ENCODE measurements around the gene NOB1. TPM values are rescaled to one million over a fixed set of nuclear protein-coding genes. Genes with fewer than 3 reads are reported as not detected.
A peak's percentile ranks its signal among the peaks of the same experiment; 100 is the strongest.

NOB1 gene
- total and polyA plus RNA-seq, 3 experiments from 2014 or later = 43.5 to 137 (median 129) TPM

DNA sequence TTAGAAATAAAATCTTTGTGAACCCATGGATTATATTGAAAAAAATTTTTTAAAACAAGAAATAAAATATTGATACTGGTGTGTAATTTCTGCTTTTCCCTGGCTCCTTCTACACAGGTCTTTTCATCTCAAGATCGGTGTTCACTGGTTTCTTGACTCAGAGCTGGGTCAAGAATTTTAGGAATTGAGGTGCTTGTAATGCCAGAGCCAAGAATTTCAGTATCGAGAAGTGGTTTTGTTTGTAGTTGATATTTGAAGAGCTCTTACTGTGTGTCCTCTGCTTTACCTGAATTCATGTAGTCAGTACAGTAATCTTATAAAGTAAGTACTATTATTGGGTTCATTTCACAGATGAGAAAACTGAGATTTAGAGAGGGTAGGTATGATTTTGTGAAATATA is 14.7 kb upstream of the NOB1 start:
- Histone ChIP-seq H3K4me3 (ENCODE audit: low read length) (no peak overlapping the region), H3K27me3 (ENCODE audit: insufficient read depth, low read length, poor library complexity, severe bottlenecking) (no peaks in the 10 kb centered on the region), H3K27ac (ENCODE audit: low read depth, low read length) (no peak overlapping the region), H3K9me3 (ENCODE audit: low read length) (no peaks in the 10 kb centered on the region), H3K36me3 (ENCODE audit: insufficient read depth, low read length) (no peaks in the 10 kb centered on the region), H3K4me1 (ENCODE audit: insufficient read depth, low read length) (peaks cover 9% of the 10 kb centered on the region)
- H3K4me3 Mint-ChIP-seq = no peak overlapping the region
- peaks cover 0 to 9% (median 1%) of the 10 kb centered on the region in 3 donors for H3K36me3 Mint-ChIP-seq
- H3K27me3 Mint-ChIP-seq = no peaks in the 10 kb centered on the region
- peak overlapping the region in 1 of 8 donors; percentile 64 for H3K27ac Mint-ChIP-seq
- no peaks in the 10 kb centered on the region for H3K9me3 Mint-ChIP-seq
- ChIA-PET CTCF (interaction anchor here (0.7 to 3.3 kb wide), 3 partner anchors 15 to 454 kb away, joined by 3 to 11 read pairs (median 3); partner anchors contain the start of gene NOB1), POLR2A (interaction anchor here (0.7 kb wide), 1 partner anchor 205 kb away, joined by 5 read pairs; no protein-coding TSS in a partner anchor)
- DNase-seq = no peak
- peaks cover 44 to 78% (median 66%) of the 10 kb centered on the region in 3 donors for H3K4me1 Mint-ChIP-seq

- H3K27ac Mint-ChIP-seq = peak overlapping the region in 2 of 8 donors; percentile 1 to 48
- CTCF ChIA-PET = interaction anchor here (1.2 to 3.3 kb wide), 2 partner anchors 14 to 58 kb away, joined by 3 to 11 read pairs; partner anchors contain the start of gene NOB1
These were observed 13.9 kb upstream of the NOB1 start for GRCh38 chr16:69768666-69769065.

DNA sequence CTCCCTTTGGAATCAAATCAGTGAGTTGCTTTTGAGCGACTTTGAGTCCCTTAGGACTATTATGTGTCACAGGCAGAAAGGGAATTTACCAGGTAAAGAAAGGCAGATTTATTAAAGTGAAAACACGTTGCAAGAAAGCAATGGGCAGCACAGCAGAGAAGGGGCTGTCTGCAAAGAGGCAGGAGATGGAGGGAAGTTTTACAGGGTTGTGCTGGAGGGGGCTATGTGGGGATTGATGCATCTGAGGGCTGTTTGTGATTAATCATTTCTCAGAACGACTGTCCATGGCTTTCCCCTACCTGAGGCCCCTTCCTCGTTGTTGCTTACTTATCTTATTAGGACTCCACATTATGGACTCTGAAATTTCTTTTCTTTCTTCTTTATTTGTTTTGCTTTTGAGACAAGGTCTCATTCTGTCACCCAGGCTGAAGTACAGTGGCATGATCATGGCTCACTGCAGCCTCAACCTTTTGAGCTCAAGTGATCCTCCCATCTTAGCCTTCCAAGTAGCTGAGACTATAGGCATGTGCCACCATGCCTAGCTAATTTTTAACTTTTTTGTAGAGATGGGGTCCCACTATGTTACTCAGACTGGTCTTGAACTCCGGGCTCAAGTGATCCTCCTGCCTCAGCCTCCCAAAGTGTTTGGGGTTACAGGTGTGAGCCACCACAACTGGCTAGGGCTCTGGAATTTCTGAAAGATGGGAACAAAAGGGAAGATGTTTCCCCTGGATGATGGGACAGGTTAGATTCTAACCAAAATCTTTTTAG is 12.9 kb upstream of the NOB1 start:
- H3K27me3 Mint-ChIP-seq = no peaks in the 10 kb centered on the region
- no peak for DNase-seq
- peaks cover 42 to 76% (median 66%) of the 10 kb centered on the region in 3 donors for H3K4me1 Mint-ChIP-seq
- Histone ChIP-seq H3K4me3 (ENCODE audit: low read length) (no peak overlapping the region), H3K36me3 (ENCODE audit: insufficient read depth, low read length) (no peaks in the 10 kb centered on the region), H3K27me3 (ENCODE audit: insufficient read depth, low read length, poor library complexity, severe bottlenecking) (no peaks in the 10 kb centered on the region), H3K27ac (ENCODE audit: low read depth, low read length) (no peak overlapping the region), H3K4me1 (ENCODE audit: insufficient read depth, low read length) (peaks cover 16% of the 10 kb centered on the region), H3K9me3 (ENCODE audit: low read length) (no peaks in the 10 kb centered on the region)
- no peak overlapping the region for H3K4me3 Mint-ChIP-seq
- peaks cover 0 to 6% (median 1%) of the 10 kb centered on the region in 3 donors for H3K36me3 Mint-ChIP-seq
- ChIA-PET CTCF (interaction anchor here (3.3 kb wide), 1 partner anchor 13 kb away, joined by 11 read pairs; the partner anchor contains the start of gene NOB1), POLR2A (interaction anchor here (0.6 kb wide), 1 partner anchor 116 kb away, joined by 6 read pairs; no protein-coding TSS in a partner anchor)
- H3K27ac Mint-ChIP-seq = peak overlapping the region in 5 of 8 donors; percentile 1 to 72 (median 24)
- no peaks in the 10 kb centered on the region for H3K9me3 Mint-ChIP-seq

More at GRCh38 chr16:69768666-69769065, 13.9 kb upstream of the NOB1 start:
- H3K4me3 ChIP-seq (ENCODE audit: low read length) = no peak overlapping the region
- POLR2A ChIA-PET = no interaction called here
- H3K9me3 ChIP-seq (ENCODE audit: low read length) = no peaks in the 10 kb centered on the region
- H3K36me3 ChIP-seq (ENCODE audit: insufficient read depth, low read length) = no peaks in the 10 kb centered on the region
- Mint-ChIP-seq H3K4me1 (peaks cover 41 to 75% (median 66%) of the 10 kb centered on the region in 3 donors), H3K9me3 (no peaks in the 10 kb centered on the region), H3K36me3 (peaks cover 0 to 4% (median 1%) of the 10 kb centered on the region in 3 donors), H3K4me3 (no peak overlapping the region), H3K27me3 (no peaks in the 10 kb centered on the region)
- no peak for DNase-seq
- no peaks in the 10 kb centered on the region for H3K27me3 ChIP-seq (ENCODE audit: insufficient read depth, low read length, poor library complexity, severe bottlenecking)
- H3K27ac ChIP-seq (ENCODE audit: low read depth, low read length) = no peak overlapping the region
- peaks cover 11% of the 10 kb centered on the region for H3K4me1 ChIP-seq (ENCODE audit: insufficient read depth, low read length)

DNA sequence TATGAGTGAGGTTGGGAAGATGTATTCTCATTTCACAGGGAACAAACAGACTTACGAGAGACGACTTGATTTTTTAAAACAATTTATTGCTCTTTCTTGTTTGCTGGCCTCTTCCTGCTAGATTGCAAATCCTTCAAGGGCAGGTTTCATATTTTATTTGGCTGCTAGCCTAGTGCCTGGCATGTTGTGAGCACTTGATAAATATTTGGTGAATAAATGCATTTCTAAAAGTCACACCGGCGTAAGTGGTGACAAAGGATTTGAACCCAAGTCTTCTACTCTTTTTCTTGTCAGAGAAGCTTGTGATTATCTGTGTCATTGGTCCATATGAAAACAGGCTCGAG is 8.8 kb upstream of the NOB1 start:
- H3K4me1 Mint-ChIP-seq = peaks cover 39 to 58% (median 50%) of the 10 kb centered on the region in 3 donors
- no peaks in the 10 kb centered on the region for H3K9me3 Mint-ChIP-seq
- no peaks in the 10 kb centered on the region for H3K36me3 ChIP-seq (ENCODE audit: insufficient read depth, low read length)
- H3K4me1 ChIP-seq (ENCODE audit: insufficient read depth, low read length) = peaks cover 21% of the 10 kb centered on the region
- POLR2A ChIA-PET = interaction anchor here (0.6 to 1.6 kb wide), 5 partner anchors 9 to 37 kb away, joined by 3 to 7 read pairs (median 3); partner anchors contain the start of genes NOB1 and NQO1
- H3K36me3 Mint-ChIP-seq = peaks cover 0 to 11% (median 1%) of the 10 kb centered on the region in 3 donors
- H3K27ac ChIP-seq (ENCODE audit: low read depth, low read length) = peak overlapping the region; percentile 77
- DNase-seq = no peak
- peak overlapping the region; percentile 79 for H3K4me3 ChIP-seq (ENCODE audit: low read length)
- H3K27ac Mint-ChIP-seq = peak overlapping the region; percentile 90 to 97 (median 92)
- no peaks in the 10 kb centered on the region for H3K27me3 Mint-ChIP-seq
- H3K4me3 Mint-ChIP-seq = peak overlapping the region; percentile 91 to 95 (median 93)
- no peaks in the 10 kb centered on the region for H3K9me3 ChIP-seq (ENCODE audit: low read length)
- H3K27me3 ChIP-seq (ENCODE audit: insufficient read depth, low read length, poor library complexity, severe bottlenecking) = no peaks in the 10 kb centered on the region
- CTCF ChIA-PET = interaction anchor here (1.4 to 1.8 kb wide), 4 partner anchors 8 to 54 kb away, joined by 3 to 7 read pairs (median 6); partner anchors contain the start of gene NOB1

GRCh38 chr16:69762814-69763598 is 8.3 kb upstream of the NOB1 start:
- peak overlapping the region; percentile 90 to 97 (median 92) for H3K27ac Mint-ChIP-seq
- Histone ChIP-seq H3K4me3 (ENCODE audit: low read length) (peak overlapping the region; percentile 79), H3K4me1 (ENCODE audit: insufficient read depth, low read length) (peaks cover 21% of the 10 kb centered on the region), H3K36me3 (ENCODE audit: insufficient read depth, low read length) (no peaks in the 10 kb centered on the region), H3K27ac (ENCODE audit: low read depth, low read length) (peak overlapping the region; percentile 77), H3K9me3 (ENCODE audit: low read length) (no peaks in the 10 kb centered on the region), H3K27me3 (ENCODE audit: insufficient read depth, low read length, poor library complexity, severe bottlenecking) (no peaks in the 10 kb centered on the region)
- peaks cover 0 to 1% of the 10 kb centered on the region in 2 donors for H3K27me3 Mint-ChIP-seq
- peaks cover 0 to 11% (median 1%) of the 10 kb centered on the region in 3 donors for H3K36me3 Mint-ChIP-seq
- H3K9me3 Mint-ChIP-seq = no peaks in the 10 kb centered on the region
- H3K4me3 Mint-ChIP-seq = peak overlapping the region; percentile 91 to 95 (median 93)
- peaks cover 39 to 57% (median 48%) of the 10 kb centered on the region in 3 donors for H3K4me1 Mint-ChIP-seq
- POLR2A ChIA-PET = interaction anchor here (0.5 to 1.6 kb wide), 9 partner anchors 9 to 1010 kb away, joined by 3 to 7 read pairs (median 4); partner anchors contain the start of genes AARS1, NOB1 and NQO1
- DNase-seq = peak in 2 of 5 donors; percentile 31 to 43
- CTCF ChIA-PET = interaction anchor here (1.0 to 1.8 kb wide), 5 partner anchors 8 to 54 kb away, joined by 3 to 7 read pairs (median 4); partner anchors contain the start of gene NOB1

DNA sequence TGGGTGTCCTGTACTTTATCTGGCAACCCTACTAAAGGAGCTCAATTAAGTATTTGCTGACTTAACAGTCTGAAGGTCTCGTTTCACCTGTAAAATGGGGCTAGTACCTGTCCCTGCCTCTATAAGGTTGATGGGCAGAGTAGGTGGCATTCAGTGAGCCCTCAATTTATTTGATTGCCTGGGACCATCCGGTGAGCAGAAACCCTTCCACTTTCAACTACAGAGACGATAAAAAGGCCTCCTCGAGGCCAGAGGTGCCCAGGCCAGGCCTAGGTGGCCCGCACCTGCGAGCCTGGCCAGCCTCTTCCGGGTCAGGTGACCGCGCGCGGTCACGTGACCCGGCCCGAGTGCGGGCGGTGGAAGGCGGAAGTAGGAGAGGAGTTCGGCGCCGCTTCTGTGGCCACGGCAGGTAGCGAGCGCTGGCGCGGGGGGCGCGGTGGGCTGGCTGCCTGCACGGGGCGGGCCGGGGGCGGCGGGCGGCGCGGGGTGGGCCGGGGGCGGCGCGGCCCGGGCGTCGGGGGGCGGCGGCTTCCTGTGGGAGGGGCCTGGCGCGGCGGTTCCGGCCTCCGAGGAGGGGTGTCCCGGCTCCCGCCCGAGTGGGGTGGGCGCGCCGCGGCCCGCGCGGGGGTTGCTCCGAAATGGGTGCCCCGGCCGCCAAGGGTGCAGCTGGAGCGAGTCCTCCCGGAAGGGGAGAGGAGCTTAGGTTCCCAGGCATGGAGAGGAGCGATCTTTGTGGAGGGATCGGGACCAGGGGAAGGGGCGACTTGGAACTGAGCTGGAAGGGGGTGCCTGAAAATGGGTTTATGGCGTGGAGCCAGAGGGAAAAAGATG is 7.5 kb upstream of the NOB1 start, which contains the start of gene WWP2:
Gene WWP2, plus strand, starts transcription at position 350 of the 831 bp plus-strand sequence. CDS start 24,679 bp downstream, outside the sequence.
- Histone ChIP-seq H3K27ac (ENCODE audit: low read depth, low read length) (peak within 1 kb of the TSS; percentile 77), H3K4me1 (ENCODE audit: insufficient read depth, low read length) (peaks cover 21% of the 10 kb centered on the region), H3K4me3 (ENCODE audit: low read length) (peak within 1 kb of the TSS; percentile 79), H3K36me3 (ENCODE audit: insufficient read depth, low read length) (no peaks in the 10 kb centered on the region), H3K27me3 (ENCODE audit: insufficient read depth, low read length, poor library complexity, severe bottlenecking) (no peaks in the 10 kb centered on the region), H3K9me3 (ENCODE audit: low read length) (no peaks in the 10 kb centered on the region)
- Mint-ChIP-seq H3K36me3 (peaks cover 0 to 11% (median 1%) of the 10 kb centered on the region in 3 donors), H3K9me3 (no peaks in the 10 kb centered on the region), H3K4me1 (peaks cover 34 to 49% (median 43%) of the 10 kb centered on the region in 3 donors), H3K27ac (peak within 1 kb of the TSS; percentile 97 to 100 (median 98)), H3K27me3 (peaks cover 0 to 1% of the 10 kb centered on the region in 2 donors), H3K4me3 (peak within 1 kb of the TSS; percentile 93 to 95 (median 94))
- DNase-seq = peak; percentile 72 to 89 (median 78)
- CTCF ChIA-PET = interaction anchor here (1.0 to 1.6 kb wide), 4 partner anchors 7 to 53 kb away, joined by 3 to 7 read pairs (median 6); partner anchors contain the start of gene NOB1
- POLR2A ChIA-PET = interaction anchor here (0.5 to 1.6 kb wide), 9 partner anchors 8 to 1009 kb away, joined by 3 to 7 read pairs (median 4); partner anchors contain the start of genes AARS1, NOB1 and NQO1
